Neutrophil (primary cell): ENCODE measurements around the gene AP5S1.

Experiments
- H3K27ac ChIP-seq: fragments of 200-600 bp; sonication (generic); 2 replicates; pipeline ENCODE4 v1.5.1; 2016; ENCODE audit warnings: mild to moderate bottlenecking, moderate library complexity
- H3K27me3 ChIP-seq: fragments of 200-600 bp; sonication (generic); 2 replicates; pipeline ENCODE4 v1.6.0; 2016; ENCODE audit warnings: mild to moderate bottlenecking
- H3K36me3 ChIP-seq: fragments of 200-600 bp; sonication (generic); 2 replicates; pipeline ENCODE4 v1.5.1; 2017
- H3K4me1 ChIP-seq, 2 experiments: fragments of 200-600 bp in 1 of 2; sonication (generic) in 1 of 2; 1 replicate in 1 of 2; 2 replicates in 1 of 2; pipeline versions ENCODE4 v1.5.1 to v1.6.1; 2013 to 2016; ENCODE audit warnings: low read depth in 1 of 2, low read length in 1 of 2, mild to moderate bottlenecking in 1 of 2, moderate library complexity in 1 of 2; ENCODE audit not compliant: control insufficient read depth in 1 of 2, insufficient read depth in 1 of 2
- H3K4me3 ChIP-seq, 2 experiments: fragments of 200-600 bp in 1 of 2; sonication (generic) in 1 of 2; 1 replicate in 1 of 2; 2 replicates in 1 of 2; pipeline ENCODE4 v1.5.1; 2013 to 2016; ENCODE audit warnings: low read depth in 1 of 2, low read length in 1 of 2, mild to moderate bottlenecking in 1 of 2, moderate library complexity in 1 of 2
- H3K9me3 ChIP-seq: fragments of 200-600 bp; sonication (generic); 2 replicates; pipeline ENCODE4 v1.5.1; 2016
- CTCF ChIP-seq: fragments of 200-600 bp; sonication (generic); IDR thresholded peaks from 2 replicates; pipeline ENCODE4 v1.5.1; 2016; ENCODE audit warnings: antibody characterized with exemption

AP5S1 gene

GRCh38 chr20:3800256-3800877 lies 20.0 kb upstream of the AP5S1 start:
- no peaks in the 10 kb centered on the region for H3K9me3 ChIP-seq
- no peaks in the 10 kb centered on the region for H3K27me3 ChIP-seq
- H3K27ac ChIP-seq: no peak overlapping the region
- H3K4me3 ChIP-seq: no peak overlapping the region
- H3K4me1 ChIP-seq: peaks cover 16 to 19% of the 10 kb centered on the region in 2 experiments
- no peak for TF ChIP-seq CTCF
- peaks cover 52% of the 10 kb centered on the region for H3K36me3 ChIP-seq

GRCh38 chr20:3800878-3801260 lies 19.5 kb upstream of the AP5S1 start:
- Histone ChIP-seq H3K27me3 (no peaks in the 10 kb centered on the region), H3K27ac (no peak overlapping the region), H3K4me1 (peaks cover 11 to 14% of the 10 kb centered on the region in 2 experiments), H3K9me3 (no peaks in the 10 kb centered on the region), H3K4me3 (no peak overlapping the region), H3K36me3 (peaks cover 56% of the 10 kb centered on the region)
- TF ChIP-seq CTCF: no peak

GRCh38 chr20:3801299-3801698 lies 19.0 kb upstream of the AP5S1 start:
- peaks cover 56% of the 10 kb centered on the region for H3K36me3 ChIP-seq
- TF ChIP-seq CTCF: no peak
- H3K9me3 ChIP-seq: no peaks in the 10 kb centered on the region
- no peaks in the 10 kb centered on the region for H3K27me3 ChIP-seq
- H3K4me1 ChIP-seq: peaks cover 10% of the 10 kb centered on the region in 2 experiments
- H3K27ac ChIP-seq: no peak overlapping the region
- H3K4me3 ChIP-seq: no peak overlapping the region

GRCh38 chr20:3801846-3802245 lies 18.5 kb upstream of the AP5S1 start:
- Histone ChIP-seq H3K9me3 (no peaks in the 10 kb centered on the region), H3K4me1 (peaks cover 4 to 5% of the 10 kb centered on the region in 2 experiments), H3K27ac (no peak overlapping the region), H3K36me3 (peaks cover 56% of the 10 kb centered on the region), H3K27me3 (no peaks in the 10 kb centered on the region), H3K4me3 (no peak overlapping the region)
- no peak for TF ChIP-seq CTCF

GRCh38 chr20:3802524-3803239 lies 17.7 kb upstream of the AP5S1 start:
- no peaks in the 10 kb centered on the region for H3K9me3 ChIP-seq
- no peak for TF ChIP-seq CTCF
- H3K4me3 ChIP-seq: no peak overlapping the region
- no peak overlapping the region for H3K27ac ChIP-seq
- H3K4me1 ChIP-seq: no peaks in the 10 kb centered on the region
- H3K27me3 ChIP-seq: peaks cover 5% of the 10 kb centered on the region
- peaks cover 56% of the 10 kb centered on the region for H3K36me3 ChIP-seq
